B cell (primary cell): ENCODE data around the gene MVD. TPM values are rescaled to one million over a fixed set of nuclear protein-coding genes. Genes with fewer than 3 reads are reported as not detected.

Experiments used
- ATAC-seq: fragments of 200-7000 bp; cut with Tn5 transposase; one replicate; pipeline ENCODE4 v1.10.0; 2021; ENCODE audit warnings: low read depth, mild to moderate bottlenecking, moderate number of reproducible peaks, moderate library complexity
- CTCF ChIA-PET: fragments of 350-600 bp; sonication (Branson Sonifier 250); formaldehyde crosslinking; loops from one replicate; lab custom pipeline; 2021; ENCODE audit warnings: antibody characterized with exemption, inconsistent platforms; lab: Charles Lee
- POLR2A ChIA-PET: fragments of 350-600 bp; sonication (Branson Sonifier 250); formaldehyde crosslinking; loops from one replicate; lab custom pipeline; 2021; ENCODE audit warnings: antibody characterized with exemption; lab: Charles Lee
- DNase-seq: peaks from one replicate; pipeline ENCODE4 v3.0.0; 2013
- H2AFZ ChIP-seq: 2 replicates; pipeline ENCODE4 v1.6.1; 2012; ENCODE audit warnings: mild to moderate bottlenecking, low read depth, low read length; ENCODE audit not compliant: insufficient read depth, poor library complexity, severe bottlenecking
- H3K27ac ChIP-seq, 2 donors: 1 replicate in 1 of 2; 2 replicates in 1 of 2; pipeline ENCODE4 v1.5.1; 2012 to 2013; ENCODE audit warnings: low read length in 2 of 2, mild to moderate bottlenecking in 2 of 2, moderate library complexity in 1 of 2
- H3K27me3 ChIP-seq, 4 experiments: fragments of 200-600 bp in 1 of 4; sonication (generic) in 1 of 4; replicated peaks in 1 of 4; 1 replicate in 2 of 4; 2 replicates in 2 of 4; pipeline versions ENCODE4 v1.6.1 to v1.7.0; 2013 to 2016; ENCODE audit warnings: low read length in 3 of 4, mild to moderate bottlenecking in 2 of 4, mixed read lengths in 1 of 4, moderate library complexity in 1 of 4; ENCODE audit not compliant: insufficient read depth in 4 of 4, control insufficient read depth in 3 of 4; ENCODE audit errors: control extremely low read depth in 1 of 4
- H3K36me3 ChIP-seq, 2 experiments: replicated peaks in 1 of 2; 1 replicate in 1 of 2; 2 replicates in 1 of 2; pipeline versions ENCODE4 v1.6.1 to v1.7.1; 2013; ENCODE audit warnings: low read length in 1 of 2; ENCODE audit not compliant: insufficient read depth in 2 of 2, control insufficient read depth in 1 of 2; ENCODE audit errors: control extremely low read depth in 1 of 2, extremely low read depth in 1 of 2
- H3K4me1 ChIP-seq, 2 donors: fragments of 200-600 bp in 1 of 2; sonication (generic) in 1 of 2; 1 replicate in 1 of 2; 2 replicates in 1 of 2; pipeline versions ENCODE4 v1.5.1 to v1.6.1; 2013 to 2017; ENCODE audit warnings: low read length in 2 of 2; ENCODE audit not compliant: control insufficient read depth in 2 of 2, insufficient read depth in 2 of 2
- H3K4me2 ChIP-seq: replicated peaks from 2 replicates; pipeline ENCODE3; 2012; ENCODE audit warnings: mild to moderate bottlenecking, low read depth, low read length; ENCODE audit not compliant: poor library complexity, severe bottlenecking
- H3K4me3 ChIP-seq, 5 experiments: fragments of 200-600 bp in 1 of 5; sonication (generic) in 1 of 5; 1 replicate in 3 of 5; 2 replicates in 2 of 5; pipeline versions ENCODE4 v1.5.1 to v1.7.0; 2011 to 2016; ENCODE audit warnings: low read length in 4 of 5, mild to moderate bottlenecking in 4 of 5, low read depth in 2 of 5, control low read depth in 1 of 5, moderate library complexity in 1 of 5; ENCODE audit not compliant: insufficient read depth in 1 of 5; ENCODE audit errors: control extremely low read depth in 1 of 5, extremely low read depth in 1 of 5
- H3K79me2 ChIP-seq: fragments of 200-600 bp; sonication (generic); one replicate; pipeline ENCODE4 v1.6.0; 2016; ENCODE audit warnings: low read length; ENCODE audit not compliant: control insufficient read depth, insufficient read depth
- H3K9ac ChIP-seq: fragments of 200-600 bp; sonication (generic); 2 replicates; pipeline ENCODE4 v1.6.1; 2017; ENCODE audit warnings: mild to moderate bottlenecking, low read length, moderate library complexity
- H3K9me3 ChIP-seq, 3 donors: one replicate each; pipeline versions ENCODE4 v1.6.1 to v1.7.1; 2013; ENCODE audit warnings: low read length in 2 of 3; ENCODE audit not compliant: control insufficient read depth in 2 of 3, insufficient read depth in 1 of 3; ENCODE audit errors: control extremely low read depth in 1 of 3
- H4K20me1 ChIP-seq: 2 replicates; pipeline ENCODE4 v1.6.0; 2012; ENCODE audit warnings: mild to moderate bottlenecking, low read length; ENCODE audit not compliant: insufficient read depth, control insufficient read depth, poor library complexity, severe bottlenecking
- H3K27ac Mint-ChIP-seq: one replicate; pipeline ENCODE4 v1.8.0; 2021; ENCODE audit warnings: mixed read lengths
- H3K27me3 Mint-ChIP-seq: one replicate; pipeline ENCODE4 v1.8.0; 2021; ENCODE audit warnings: mixed read lengths
- H3K4me1 Mint-ChIP-seq: one replicate; pipeline ENCODE4 v1.8.0; 2021; ENCODE audit warnings: mixed read lengths
- H3K4me3 Mint-ChIP-seq: one replicate; pipeline ENCODE4 v1.8.0; 2021; ENCODE audit warnings: mixed read lengths
- H3K9me3 Mint-ChIP-seq: one replicate; pipeline ENCODE4 v1.8.0; 2022; ENCODE audit warnings: mixed read lengths; ENCODE audit not compliant: insufficient read depth
- EZH2 ChIP-seq: IDR thresholded peaks from 2 replicates; pipeline ENCODE4 v1.6.1; 2012; ENCODE audit warnings: borderline replicate concordance, low read depth, mild to moderate bottlenecking, moderate library complexity, low read length; ENCODE audit not compliant: insufficient read depth, poor library complexity, severe bottlenecking
- WGBS: methylation state at CpG from one replicate; pipeline ENCODE4 v1.1.5; 2013; ENCODE audit warnings: missing lambda C conversion rate; ENCODE audit not compliant: insufficient coverage; 5-methylcytosine and 5-hydroxymethylcytosine counted together
- intact Hi-C: fragments of 100-400 bp; cut with micrococcal nuclease; formaldehyde crosslinking; loops from one replicate; pipeline ENCODE4 v1.10.0; 2022
- polyA plus RNA-seq: library from polyadenylated mRNA; depleted of rRNA; stranded (reverse); fragments of >200 nt; gene quantifications from 2 replicates; pipeline ENCODE4 v1.2.3, GENCODE V29; 2012
- total RNA-seq, 2 donors: library from RNA; stranded (reverse); fragments of 120-200 nt in 1 of 2; gene quantifications; 1 replicate in 1 of 2; 2 replicates in 1 of 2; pipeline versions ENCODE4 v1.2.3 to v1.2.4, GENCODE V29; 2013 to 2022
- TF ChIP-seq, protein P1 (sequence below): fragments of 200-600 bp; IDR thresholded peaks from one replicate; pipeline ENCODE4 v1.8.0; 2022; ENCODE audit warnings: antibody characterized with exemption, mild to moderate bottlenecking

MVD gene
- total and polyA plus RNA-seq, 2 donors (not counting 1 experiment from before 2014, with no cell fraction given), result 40.9 to 95.4 TPM

GRCh38 chr16:88705801-88706228, 42.9 kb upstream of the MVD start:
- ChIA-PET POLR2A (interaction anchor here (1.0 to 1.6 kb wide), 2 partner anchors 20 to 56 kb away, joined by 3 to 6 read pairs; no protein-coding TSS in a partner anchor), CTCF (interaction anchor here (0.9 to 2.6 kb wide), 6 partner anchors 25 to 461 kb away, joined by 3 to 8 read pairs (median 6); no protein-coding TSS in a partner anchor)
- Mint-ChIP-seq H3K27me3 (no peaks in the 10 kb centered on the region), H3K27ac (peak overlapping the region; percentile 92), H3K4me3 (peak overlapping the region; percentile 84), H3K4me1 (peaks cover 53% of the 10 kb centered on the region), H3K9me3 (no peaks in the 10 kb centered on the region)
- DNase-seq (no peak), ATAC-seq (peak; percentile 4)
- Histone ChIP-seq H3K4me2 (peak overlapping the region; percentile 98), H3K4me1 (peaks cover 51 to 59% of the 10 kb centered on the region in 2 donors), H3K9me3 (no peaks in the 10 kb centered on the region), H3K4me3 (peak overlapping the region; percentile 49 to 95 (median 76)), H3K27me3 (no peaks in the 10 kb centered on the region), H3K9ac (peak overlapping the region; percentile 92), H3K36me3 (peaks cover 0 to 5% of the 10 kb centered on the region in 2 experiments), H2AFZ (peak overlapping the region; percentile 94), H3K27ac (peak overlapping the region; percentile 84 to 91), H4K20me1 (peaks cover 8% of the 10 kb centered on the region), H3K79me2 (peaks cover 67% of the 10 kb centered on the region)
- intact Hi-C loops, result loop anchor here (1.0 kb wide), 4 partner anchors 20 to 55 kb away; partner anchors contain the start of genes CYBA, MVD and SNAI3
- no peak for TF ChIP-seq EZH2
- TF ChIP-seq, protein P1, sequence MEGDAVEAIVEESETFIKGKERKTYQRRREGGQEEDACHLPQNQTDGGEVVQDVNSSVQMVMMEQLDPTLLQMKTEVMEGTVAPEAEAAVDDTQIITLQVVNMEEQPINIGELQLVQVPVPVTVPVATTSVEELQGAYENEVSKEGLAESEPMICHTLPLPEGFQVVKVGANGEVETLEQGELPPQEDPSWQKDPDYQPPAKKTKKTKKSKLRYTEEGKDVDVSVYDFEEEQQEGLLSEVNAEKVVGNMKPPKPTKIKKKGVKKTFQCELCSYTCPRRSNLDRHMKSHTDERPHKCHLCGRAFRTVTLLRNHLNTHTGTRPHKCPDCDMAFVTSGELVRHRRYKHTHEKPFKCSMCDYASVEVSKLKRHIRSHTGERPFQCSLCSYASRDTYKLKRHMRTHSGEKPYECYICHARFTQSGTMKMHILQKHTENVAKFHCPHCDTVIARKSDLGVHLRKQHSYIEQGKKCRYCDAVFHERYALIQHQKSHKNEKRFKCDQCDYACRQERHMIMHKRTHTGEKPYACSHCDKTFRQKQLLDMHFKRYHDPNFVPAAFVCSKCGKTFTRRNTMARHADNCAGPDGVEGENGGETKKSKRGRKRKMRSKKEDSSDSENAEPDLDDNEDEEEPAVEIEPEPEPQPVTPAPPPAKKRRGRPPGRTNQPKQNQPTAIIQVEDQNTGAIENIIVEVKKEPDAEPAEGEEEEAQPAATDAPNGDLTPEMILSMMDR, result no peak
- WGBS, result under 1% methylated on average over 57 of the region's 57 CpGs

DNA sequence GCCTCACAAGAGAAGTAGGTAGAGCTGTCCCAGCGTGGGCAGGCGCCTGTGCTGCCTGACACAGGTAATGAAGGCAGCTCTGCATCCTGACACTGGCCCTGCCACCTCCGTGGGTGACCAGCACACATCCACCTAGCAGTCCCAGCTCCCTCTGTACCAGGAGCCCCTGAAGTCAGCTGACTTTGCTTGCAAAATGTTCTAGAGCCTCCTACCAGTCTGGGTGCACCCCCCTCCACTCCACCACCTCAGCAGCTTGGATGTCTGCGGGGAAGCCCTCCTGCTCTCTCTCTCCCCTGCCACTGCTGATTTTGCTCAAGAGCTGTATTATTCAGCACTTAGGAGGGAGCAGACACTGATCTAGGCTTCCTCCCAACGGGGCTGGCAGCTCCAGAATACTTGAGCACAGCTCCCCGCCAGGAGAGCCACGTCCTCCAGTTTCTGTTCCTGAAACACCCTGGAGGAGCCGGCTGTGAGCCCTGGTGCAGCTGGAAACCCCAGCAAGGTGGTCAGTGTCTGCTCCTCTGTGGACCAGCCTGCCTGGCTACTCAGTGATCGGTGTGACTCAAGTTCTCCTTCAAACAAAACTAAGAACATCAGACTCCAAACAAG, 42.3 kb upstream of the MVD start:
- Histone ChIP-seq H4K20me1 (peaks cover 8% of the 10 kb centered on the region), H3K9me3 (no peaks in the 10 kb centered on the region), H2AFZ (peak overlapping the region; percentile 94), H3K4me3 (peak overlapping the region; percentile 49 to 95 (median 76)), H3K36me3 (peaks cover 0 to 5% of the 10 kb centered on the region in 2 experiments), H3K4me1 (peaks cover 56 to 65% of the 10 kb centered on the region in 2 donors), H3K27ac (peak overlapping the region; percentile 84 to 91), H3K9ac (peak overlapping the region; percentile 92), H3K27me3 (no peaks in the 10 kb centered on the region), H3K79me2 (peaks cover 69% of the 10 kb centered on the region), H3K4me2 (peak overlapping the region; percentile 98)
- ChIA-PET CTCF (interaction anchor here (0.6 to 2.6 kb wide), 7 partner anchors 24 to 462 kb away, joined by 3 to 8 read pairs (median 5); no protein-coding TSS in a partner anchor), POLR2A (interaction anchor here (1.0 to 1.6 kb wide), 2 partner anchors 19 to 55 kb away, joined by 3 to 6 read pairs; no protein-coding TSS in a partner anchor)
- DNase-seq, result peak; percentile 64
- TF ChIP-seq, protein P1, result no peak
- TF ChIP-seq EZH2, result no peak
- peaks cover 60% of the 10 kb centered on the region for H3K4me1 Mint-ChIP-seq
- no peak for ATAC-seq
- peak overlapping the region; percentile 84 for H3K4me3 Mint-ChIP-seq
- intact Hi-C loops, result no loop called here
- H3K27me3 Mint-ChIP-seq, result no peaks in the 10 kb centered on the region
- 18% methylated on average over 9 of the region's 9 CpGs for WGBS
- H3K27ac Mint-ChIP-seq, result peak overlapping the region; percentile 92
- H3K9me3 Mint-ChIP-seq, result no peaks in the 10 kb centered on the region
